Ovary (tissue), 3 donors: ENCODE data around the gene ADAMTS17.

ENCODE experiments used
- CTCF ChIP-seq, 3 donors: fragments of 450-650 bp in 2 of 3; fragments of 200-600 bp in 1 of 3; IDR thresholded peaks; one replicate each; pipeline versions ENCODE4 v1.5.1 to v1.8.0; 2016 to 2022; ENCODE audit warnings: antibody characterized with exemption in 3 of 3, mild to moderate bottlenecking in 1 of 3
- EP300 ChIP-seq: sonication (generic); formaldehyde crosslinking; IDR thresholded peaks from one replicate; pipeline ENCODE4 v1.6.1; 2017; ENCODE audit warnings: antibody characterized with exemption
- POLR2A ChIP-seq: fragments of 450-650 bp; IDR thresholded peaks from one replicate; pipeline ENCODE4 v1.6.1; 2017; ENCODE audit warnings: antibody characterized with exemption, mild to moderate bottlenecking, moderate library complexity
- donor health status: DM: no; HTN: no; CAD: no.

- TF ChIP-seq CTCF (IDR thresholded peaks at IDR 0.05) (no peak), POLR2A (no peak), EP300 (no peak)
Observed at GRCh38 chr15:100170291-100171210, 171.2 kb downstream of the ADAMTS17 start.
